B cell (primary cell): ENCODE results near the gene PEAK1. TPM values are rescaled to one million over a fixed set of nuclear protein-coding genes. Genes with fewer than 3 reads are reported as not detected.

Experiments used
- ATAC-seq: fragments of 200-7000 bp; cut with Tn5 transposase; one replicate; pipeline ENCODE4 v1.10.0; 2021; ENCODE audit warnings: low read depth, mild to moderate bottlenecking, moderate number of reproducible peaks, moderate library complexity
- CTCF ChIA-PET: fragments of 350-600 bp; sonication (Branson Sonifier 250); formaldehyde crosslinking; loops from one replicate; lab custom pipeline; 2021; ENCODE audit warnings: antibody characterized with exemption, inconsistent platforms; lab: Charles Lee
- POLR2A ChIA-PET: fragments of 350-600 bp; sonication (Branson Sonifier 250); formaldehyde crosslinking; loops from one replicate; lab custom pipeline; 2021; ENCODE audit warnings: antibody characterized with exemption; lab: Charles Lee
- DNase-seq: peaks from one replicate; pipeline ENCODE4 v3.0.0; 2013
- H2AFZ ChIP-seq: 2 replicates; pipeline ENCODE4 v1.6.1; 2012; ENCODE audit warnings: mild to moderate bottlenecking, low read depth, low read length; ENCODE audit not compliant: insufficient read depth, poor library complexity, severe bottlenecking
- H3K27ac ChIP-seq, 2 donors: 1 replicate in 1 of 2; 2 replicates in 1 of 2; pipeline ENCODE4 v1.5.1; 2012 to 2013; ENCODE audit warnings: low read length in 2 of 2, mild to moderate bottlenecking in 2 of 2, moderate library complexity in 1 of 2
- H3K27me3 ChIP-seq, 4 experiments: fragments of 200-600 bp in 1 of 4; sonication (generic) in 1 of 4; replicated peaks in 1 of 4; 1 replicate in 2 of 4; 2 replicates in 2 of 4; pipeline versions ENCODE4 v1.6.1 to v1.7.0; 2013 to 2016; ENCODE audit warnings: low read length in 3 of 4, mild to moderate bottlenecking in 2 of 4, mixed read lengths in 1 of 4, moderate library complexity in 1 of 4; ENCODE audit not compliant: insufficient read depth in 4 of 4, control insufficient read depth in 3 of 4; ENCODE audit errors: control extremely low read depth in 1 of 4
- H3K36me3 ChIP-seq, 2 experiments: replicated peaks in 1 of 2; 1 replicate in 1 of 2; 2 replicates in 1 of 2; pipeline versions ENCODE4 v1.6.1 to v1.7.1; 2013; ENCODE audit warnings: low read length in 1 of 2; ENCODE audit not compliant: insufficient read depth in 2 of 2, control insufficient read depth in 1 of 2; ENCODE audit errors: control extremely low read depth in 1 of 2, extremely low read depth in 1 of 2
- H3K4me1 ChIP-seq, 2 donors: fragments of 200-600 bp in 1 of 2; sonication (generic) in 1 of 2; 1 replicate in 1 of 2; 2 replicates in 1 of 2; pipeline versions ENCODE4 v1.5.1 to v1.6.1; 2013 to 2017; ENCODE audit warnings: low read length in 2 of 2; ENCODE audit not compliant: control insufficient read depth in 2 of 2, insufficient read depth in 2 of 2
- H3K4me2 ChIP-seq: replicated peaks from 2 replicates; pipeline ENCODE3; 2012; ENCODE audit warnings: mild to moderate bottlenecking, low read depth, low read length; ENCODE audit not compliant: poor library complexity, severe bottlenecking
- H3K4me3 ChIP-seq, 5 experiments: fragments of 200-600 bp in 1 of 5; sonication (generic) in 1 of 5; 1 replicate in 3 of 5; 2 replicates in 2 of 5; pipeline versions ENCODE4 v1.5.1 to v1.7.0; 2011 to 2016; ENCODE audit warnings: low read length in 4 of 5, mild to moderate bottlenecking in 4 of 5, low read depth in 2 of 5, control low read depth in 1 of 5, moderate library complexity in 1 of 5; ENCODE audit not compliant: insufficient read depth in 1 of 5; ENCODE audit errors: control extremely low read depth in 1 of 5, extremely low read depth in 1 of 5
- H3K79me2 ChIP-seq: fragments of 200-600 bp; sonication (generic); one replicate; pipeline ENCODE4 v1.6.0; 2016; ENCODE audit warnings: low read length; ENCODE audit not compliant: control insufficient read depth, insufficient read depth
- H3K9ac ChIP-seq: fragments of 200-600 bp; sonication (generic); 2 replicates; pipeline ENCODE4 v1.6.1; 2017; ENCODE audit warnings: mild to moderate bottlenecking, low read length, moderate library complexity
- H3K9me3 ChIP-seq, 3 donors: one replicate each; pipeline versions ENCODE4 v1.6.1 to v1.7.1; 2013; ENCODE audit warnings: low read length in 2 of 3; ENCODE audit not compliant: control insufficient read depth in 2 of 3, insufficient read depth in 1 of 3; ENCODE audit errors: control extremely low read depth in 1 of 3
- H4K20me1 ChIP-seq: 2 replicates; pipeline ENCODE4 v1.6.0; 2012; ENCODE audit warnings: mild to moderate bottlenecking, low read length; ENCODE audit not compliant: insufficient read depth, control insufficient read depth, poor library complexity, severe bottlenecking
- H3K27ac Mint-ChIP-seq: one replicate; pipeline ENCODE4 v1.8.0; 2021; ENCODE audit warnings: mixed read lengths
- H3K27me3 Mint-ChIP-seq: one replicate; pipeline ENCODE4 v1.8.0; 2021; ENCODE audit warnings: mixed read lengths
- H3K4me1 Mint-ChIP-seq: one replicate; pipeline ENCODE4 v1.8.0; 2021; ENCODE audit warnings: mixed read lengths
- H3K4me3 Mint-ChIP-seq: one replicate; pipeline ENCODE4 v1.8.0; 2021; ENCODE audit warnings: mixed read lengths
- H3K9me3 Mint-ChIP-seq: one replicate; pipeline ENCODE4 v1.8.0; 2022; ENCODE audit warnings: mixed read lengths; ENCODE audit not compliant: insufficient read depth
- EZH2 ChIP-seq: IDR thresholded peaks from 2 replicates; pipeline ENCODE4 v1.6.1; 2012; ENCODE audit warnings: borderline replicate concordance, low read depth, mild to moderate bottlenecking, moderate library complexity, low read length; ENCODE audit not compliant: insufficient read depth, poor library complexity, severe bottlenecking
- WGBS: methylation state at CpG from one replicate; pipeline ENCODE4 v1.1.5; 2013; ENCODE audit warnings: missing lambda C conversion rate; ENCODE audit not compliant: insufficient coverage; 5-methylcytosine and 5-hydroxymethylcytosine counted together
- intact Hi-C: fragments of 100-400 bp; cut with micrococcal nuclease; formaldehyde crosslinking; loops from one replicate; pipeline ENCODE4 v1.10.0; 2022
- polyA plus RNA-seq: library from polyadenylated mRNA; depleted of rRNA; stranded (reverse); fragments of >200 nt; gene quantifications from 2 replicates; pipeline ENCODE4 v1.2.3, GENCODE V29; 2012
- total RNA-seq, 2 donors: library from RNA; stranded (reverse); fragments of 120-200 nt in 1 of 2; gene quantifications; 1 replicate in 1 of 2; 2 replicates in 1 of 2; pipeline versions ENCODE4 v1.2.3 to v1.2.4, GENCODE V29; 2013 to 2022
- TF ChIP-seq, protein P1 (sequence below): fragments of 200-600 bp; IDR thresholded peaks from one replicate; pipeline ENCODE4 v1.8.0; 2022; ENCODE audit warnings: antibody characterized with exemption, mild to moderate bottlenecking

The PEAK1 gene
- total and polyA plus RNA-seq, 2 donors (not counting 1 experiment from before 2014, with no cell fraction given), result 13.4 to 38.0 TPM

GRCh38 chr15:77426377-77426776 is 6.5 kb upstream of the PEAK1 start:
- H3K27me3 ChIP-seq, result no peaks in the 10 kb centered on the region
- H3K4me1 ChIP-seq, result peaks cover 21 to 33% of the 10 kb centered on the region in 2 donors
- no CpG with 5 or more reads among the region's 1 CpG for WGBS
- Mint-ChIP-seq H3K4me3 (peak overlapping the region; percentile 29), H3K4me1 (peaks cover 62% of the 10 kb centered on the region), H3K9me3 (no peaks in the 10 kb centered on the region), H3K27ac (peak overlapping the region; percentile 66), H3K27me3 (no peaks in the 10 kb centered on the region)
- no peak overlapping the region for H2AFZ ChIP-seq
- H3K4me3 ChIP-seq, result peak overlapping the region in 1 of 5 experiments; percentile 25
- H3K9me3 ChIP-seq, result no peaks in the 10 kb centered on the region
- TF ChIP-seq, protein P1, sequence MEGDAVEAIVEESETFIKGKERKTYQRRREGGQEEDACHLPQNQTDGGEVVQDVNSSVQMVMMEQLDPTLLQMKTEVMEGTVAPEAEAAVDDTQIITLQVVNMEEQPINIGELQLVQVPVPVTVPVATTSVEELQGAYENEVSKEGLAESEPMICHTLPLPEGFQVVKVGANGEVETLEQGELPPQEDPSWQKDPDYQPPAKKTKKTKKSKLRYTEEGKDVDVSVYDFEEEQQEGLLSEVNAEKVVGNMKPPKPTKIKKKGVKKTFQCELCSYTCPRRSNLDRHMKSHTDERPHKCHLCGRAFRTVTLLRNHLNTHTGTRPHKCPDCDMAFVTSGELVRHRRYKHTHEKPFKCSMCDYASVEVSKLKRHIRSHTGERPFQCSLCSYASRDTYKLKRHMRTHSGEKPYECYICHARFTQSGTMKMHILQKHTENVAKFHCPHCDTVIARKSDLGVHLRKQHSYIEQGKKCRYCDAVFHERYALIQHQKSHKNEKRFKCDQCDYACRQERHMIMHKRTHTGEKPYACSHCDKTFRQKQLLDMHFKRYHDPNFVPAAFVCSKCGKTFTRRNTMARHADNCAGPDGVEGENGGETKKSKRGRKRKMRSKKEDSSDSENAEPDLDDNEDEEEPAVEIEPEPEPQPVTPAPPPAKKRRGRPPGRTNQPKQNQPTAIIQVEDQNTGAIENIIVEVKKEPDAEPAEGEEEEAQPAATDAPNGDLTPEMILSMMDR, result no peak
- TF ChIP-seq EZH2, result no peak
- H3K79me2 ChIP-seq, result peaks cover 84% of the 10 kb centered on the region
- H3K27ac ChIP-seq, result peak overlapping the region; percentile 44 to 85
- intact Hi-C loops, result loop anchor here (10.0 kb wide), 2 partner anchors 68 to 728 kb away; no protein-coding TSS in a partner anchor
- ChIA-PET POLR2A (no interaction called here), CTCF (interaction anchor here (1.1 to 1.5 kb wide), 3 partner anchors 11 to 246 kb away, joined by 3 to 11 read pairs (median 10); no protein-coding TSS in a partner anchor)
- peak overlapping the region; percentile 49 for H3K4me2 ChIP-seq
- H3K9ac ChIP-seq, result peak overlapping the region; percentile 9
- DNase-seq (peak; percentile 21), ATAC-seq (no peak)
- no peaks in the 10 kb centered on the region for H3K36me3 ChIP-seq
- H4K20me1 ChIP-seq, result peaks cover 10% of the 10 kb centered on the region

GRCh38 chr15:77425104-77425503 is 5.2 kb upstream of the PEAK1 start:
- Histone ChIP-seq H3K27me3 (no peaks in the 10 kb centered on the region), H3K9me3 (no peaks in the 10 kb centered on the region), H3K79me2 (peaks cover 81% of the 10 kb centered on the region), H2AFZ (no peak overlapping the region), H3K27ac (no peak overlapping the region), H3K36me3 (no peaks in the 10 kb centered on the region), H3K9ac (no peak overlapping the region), H3K4me2 (no peak overlapping the region), H3K4me3 (no peak overlapping the region), H4K20me1 (peaks cover 10% of the 10 kb centered on the region), H3K4me1 (peaks cover 25 to 32% of the 10 kb centered on the region in 2 donors)
- TF ChIP-seq, protein P1, result no peak
- TF ChIP-seq EZH2, result no peak
- Mint-ChIP-seq H3K27ac (no peak overlapping the region), H3K4me1 (peaks cover 63% of the 10 kb centered on the region), H3K9me3 (no peaks in the 10 kb centered on the region), H3K4me3 (no peak overlapping the region), H3K27me3 (no peaks in the 10 kb centered on the region)
- no peak for DNase-seq
- intact Hi-C loops, result loop anchor here (10.0 kb wide), 2 partner anchors 70 to 730 kb away; no protein-coding TSS in a partner anchor
- POLR2A ChIA-PET, result no interaction called here
- no peak for ATAC-seq
- WGBS, result no CpG with 5 or more reads among the region's 3 CpGs
- CTCF ChIA-PET, result interaction anchor here (0.9 kb wide), 1 partner anchor 118 kb away, joined by 3 read pairs; no protein-coding TSS in a partner anchor
